K562 (cell line): ENCODE data around the gene U2AF1L4. TPM values are rescaled to one million over a fixed set of nuclear protein-coding genes. Genes with fewer than 3 reads are reported as not detected.

Source experiments
- ATAC-seq: fragments of 200-7000 bp; cut with Tn5 transposase; 3 replicates; pipeline ENCODE4 v1.9.1; 2020; ENCODE audit warnings: moderate library complexity
- BruUV-seq: library from RNA; stranded (reverse); fragments of 400-500 nt; replicated peaks from 2 replicates; lab custom pipeline; 2021; lab: Mats Ljungman, UMichigan
- CTCF ChIA-PET: fragments of 300-600 bp; formaldehyde crosslinking; extraction: SDS; loops from one replicate; lab custom pipeline; 2021; ENCODE audit warnings: low intra/inter-chr PET ratio; lab: Yijun Ruan, JAX
- POLR2A ChIA-PET: fragments of 300-600, 350-650 bp; sonication (Branson Sonifier 250); formaldehyde crosslinking; extraction: SDS; loops from one replicate; lab custom pipeline; 2021; ENCODE audit warnings: antibody characterized with exemption, inconsistent platforms; lab: Yijun Ruan, JAX
- DNase-seq, 4 experiments: peaks; one replicate each; pipeline versions ENCODE4 v3.0.0 to v3.0.0-alpha.2; 2011 to 2018; ENCODE audit warnings: low spot score in 3 of 4, mixed read lengths in 3 of 4; ENCODE audit errors: extremely low read depth in 1 of 4
- FAIRE-seq: peaks from 2 replicates; lab custom pipeline; 2011; peaks lifted over from hg19 to GRCh38; lab: Jason Lieb, UNC
- H2AFZ ChIP-seq: 2 replicates; pipeline ENCODE4 v1.6.0; 2011; ENCODE audit warnings: low read depth, low read length, control low read depth, inconsistent platforms
- H3K27ac ChIP-seq: fragments of 200-600 bp; 3 replicates; pipeline ENCODE4 v1.8.0; 2011; ENCODE audit warnings: low read depth, mild to moderate bottlenecking, control low read depth, inconsistent platforms, low read length, moderate library complexity, mixed read lengths; ENCODE audit errors: extremely low read depth
- H3K27me3 ChIP-seq, 2 experiments: fragments of 300-600 bp in 1 of 2; 2 replicates in 1 of 2; 3 replicates in 1 of 2; pipeline versions ENCODE4 v1.6.0 to v1.8.0; 2011; ENCODE audit warnings: inconsistent platforms in 2 of 2, low read length in 2 of 2, mild to moderate bottlenecking in 1 of 2, mixed read lengths in 1 of 2, moderate library complexity in 1 of 2; ENCODE audit not compliant: control insufficient read depth in 2 of 2, insufficient read depth in 2 of 2
- H3K36me3 ChIP-seq: fragments of 300-600 bp; 3 replicates; pipeline ENCODE4 v1.8.0; 2011; ENCODE audit warnings: mild to moderate bottlenecking, low read length, inconsistent platforms; ENCODE audit not compliant: control insufficient read depth, insufficient read depth
- H3K4me1 ChIP-seq, 2 experiments: fragments of 200-600 bp in 1 of 2; replicated peaks in 1 of 2; 2 replicates in 1 of 2; 3 replicates in 1 of 2; pipeline versions ENCODE4 v1.5.1 to v1.8.0; 2011; ENCODE audit warnings: inconsistent platforms in 2 of 2, low read length in 2 of 2, mild to moderate bottlenecking in 1 of 2, mixed read lengths in 1 of 2, moderate library complexity in 1 of 2; ENCODE audit not compliant: control insufficient read depth in 2 of 2, insufficient read depth in 2 of 2
- H3K4me2 ChIP-seq: 2 replicates; pipeline ENCODE4 v1.6.1; 2011; ENCODE audit warnings: low read length, control low read depth, inconsistent platforms, mixed read lengths; ENCODE audit not compliant: insufficient read depth
- H3K4me3 ChIP-seq: fragments of 200-600 bp; sonication (generic), shearing (Covaris generic); 2 replicates; pipeline ENCODE4 v1.5.1; 2016; ENCODE audit warnings: control low read depth, inconsistent platforms
- H3K79me2 ChIP-seq: fragments of 200-600 bp; 3 replicates; pipeline ENCODE4 v1.8.0; 2011; ENCODE audit warnings: low read length, inconsistent platforms; ENCODE audit not compliant: control insufficient read depth, insufficient read depth
- H3K9ac ChIP-seq, 2 experiments: 2 replicates each; pipeline versions ENCODE4 v1.6.0 to v1.6.1; 2011; ENCODE audit warnings: low read depth in 2 of 2, low read length in 2 of 2, control low read depth in 1 of 2, inconsistent platforms in 1 of 2, mild to moderate bottlenecking in 1 of 2, mixed read lengths in 1 of 2; ENCODE audit not compliant: insufficient read depth in 1 of 2
- H3K9me1 ChIP-seq: one replicate; pipeline ENCODE4 v1.6.0; 2011; ENCODE audit warnings: inconsistent platforms, mild to moderate bottlenecking, low read length, moderate library complexity; ENCODE audit not compliant: control insufficient read depth, insufficient read depth
- H3K9me3 ChIP-seq: replicated peaks from 2 replicates; pipeline ENCODE4 v1.5.1; 2011; ENCODE audit warnings: low read depth, low read length, inconsistent platforms; ENCODE audit not compliant: control insufficient read depth, insufficient read depth
- H4K20me1 ChIP-seq: replicated peaks from 2 replicates; pipeline ENCODE4 v1.6.1; 2011; ENCODE audit warnings: low read length, inconsistent platforms, mixed read lengths; ENCODE audit not compliant: control insufficient read depth, insufficient read depth
- ETV1 ChIP-seq: fragments of 450-650 bp; conservative IDR thresholded peaks from 2 replicates; pipeline ENCODE4 v1.6.1; 2016; ENCODE audit warnings: missing genetic modification characterization, control low read depth, low read depth, missing compliant biosample characterization
- MNT ChIP-seq, 2 experiments: fragments of 450-650 bp; conservative IDR thresholded peaks; 2 replicates each; pipeline ENCODE4 v1.6.1; 2017; ENCODE audit warnings: mild to moderate bottlenecking in 2 of 2, moderate library complexity in 2 of 2
- PHF21A ChIP-seq: fragments of 450-650 bp; IDR thresholded peaks from 2 replicates; pipeline ENCODE4 v1.6.1; 2017; ENCODE audit warnings: low read depth, borderline replicate concordance
- PRPF4 ChIP-seq: fragments of 200-400 bp; formaldehyde crosslinking; IDR thresholded peaks from one replicate; pipeline ENCODE4 v1.6.1; 2017; ENCODE audit warnings: low read length, low read depth, mild to moderate bottlenecking; ENCODE audit not compliant: insufficient read depth, poor library complexity, severe bottlenecking
- SIN3A ChIP-seq, 2 experiments: fragments of 150-350 bp in 1 of 2; IDR thresholded peaks; 2 replicates each; pipeline ENCODE4 v1.6.1; 2011 to 2016; ENCODE audit warnings: borderline replicate concordance in 2 of 2, low read depth in 2 of 2, low read length in 2 of 2, mild to moderate bottlenecking in 2 of 2, moderate library complexity in 2 of 2; ENCODE audit not compliant: control insufficient read depth in 1 of 2
- SMAD3 ChIP-seq: fragments of 450-650 bp; formaldehyde crosslinking; conservative IDR thresholded peaks from 2 replicates; pipeline ENCODE4 v1.4.0; 2020; ENCODE audit warnings: mild to moderate bottlenecking
- TARDBP ChIP-seq: fragments of 450-650 bp; IDR thresholded peaks from 2 replicates; pipeline ENCODE4 v1.6.1; 2016
- TCF15 ChIP-seq: fragments of 250-450 bp; sonication (Bioruptor Pico); IDR thresholded peaks from 2 replicates; pipeline ENCODE4 v1.8.0; 2022; ENCODE audit warnings: moderate library complexity, mild to moderate bottlenecking, inconsistent platforms
- ZNF586 ChIP-seq: fragments of 450-650 bp; formaldehyde crosslinking; conservative IDR thresholded peaks from 2 replicates; pipeline ENCODE4 v1.4.0; 2020; ENCODE audit warnings: mild to moderate bottlenecking, moderate library complexity
- ZNF780A ChIP-seq: fragments of 250-450 bp; sonication (Bioruptor Pico); IDR thresholded peaks from 2 replicates; pipeline ENCODE4 v1.5.0; 2021; ENCODE audit warnings: mild to moderate bottlenecking
- WGBS: fragments of 100-300 bp; shearing (Covaris generic); methylation state at CpG from one replicate; pipeline ENCODE4 v1.1.6; 2016; ENCODE audit warnings: low coverage, mixed read lengths; ENCODE audit not compliant: insufficient coverage; ENCODE audit errors: missing lambda C conversion rate; 5-methylcytosine and 5-hydroxymethylcytosine counted together
- in situ Hi-C: fragments of 300-500 bp; cut with MboI; formaldehyde crosslinking; loops from 4 replicates; pipeline ENCODE4 v1.15.0; 2018; ENCODE audit warnings: inconsistent platforms, mixed read lengths
- intact Hi-C: fragments of 100-400 bp; cut with micrococcal nuclease; formaldehyde crosslinking; loops from 2 replicates; pipeline ENCODE4 v1.14.2; 2022
- polyA plus RNA-seq, 8 experiments: library from polyadenylated mRNA; depleted of rRNA in 4 of 8; stranded (reverse) in 5 of 8; unstranded in 3 of 8; fragments of >200 nt; fragmentation: Nextera tagmentation in 2 of 8; fragmentation: Illumina TruSeq in 1 of 8; extraction: Ambion mirVana in 2 of 8; extraction: Trizol in 1 of 8; gene quantifications; 2 replicates each; pipeline versions ENCODE4 v1.2.1 to v1.2.3, GENCODE V29; 2011 to 2014; ENCODE audit warnings: inconsistent platforms in 1 of 8, missing spikeins in 1 of 8
- total RNA-seq, 7 experiments: library from RNA; depleted of rRNA in 6 of 7; stranded (reverse); fragments of >200 nt in 6 of 7; fragmentation: Illumina TruSeq in 2 of 7; extraction: Trizol in 2 of 7; gene quantifications; 2 replicates each; pipeline versions ENCODE4 v1.2.1 to v1.2.3, GENCODE V29; 2011 to 2021; ENCODE audit warnings: low replicate concordance in 1 of 7
- TF ChIP-seq, protein P1 (sequence below): IDR thresholded peaks from 2 replicates; pipeline ENCODE4 v1.6.1; 2014; ENCODE audit warnings: antibody characterized with exemption

Gene U2AF1L4
- total and polyA plus RNA-seq, 9 of the 15 experiments (the other 6 are each of a cell fraction or from before 2014, with no cell fraction given) = 8.4 to 19.5 (median 12.6) TPM

GRCh38 chr19:35746531-35746930 lies 1.3 kb upstream of the U2AF1L4 start:
- H3K27ac ChIP-seq = peak overlapping the region; percentile 62; the same call in 2 of the 3 replicates

GRCh38 chr19:35746087-35746462 lies 857 bp upstream of the U2AF1L4 start:
- peak overlapping the region; percentile 92 for H3K4me3 ChIP-seq
- CTCF ChIA-PET = no interaction called here
- WGBS = 3% methylated on average over 4 of the region's 4 CpGs
- peak overlapping the region; percentile 92 to 94 for H3K9ac ChIP-seq
- DNase-seq (no peak), ATAC-seq (no peak), FAIRE-seq (no peak)
- no peaks in the 10 kb centered on the region for H4K20me1 ChIP-seq
- BruUV-seq = no TSS peak
- H3K9me3 ChIP-seq = no peaks in the 10 kb centered on the region
- peaks cover 27 to 42% of the 10 kb centered on the region in 2 experiments; a peak in 4 of 5 replicates for H3K4me1 ChIP-seq
- H2AFZ ChIP-seq = no peak overlapping the region
- no peaks in the 10 kb centered on the region for H3K27me3 ChIP-seq
- POLR2A ChIA-PET = interaction anchor here (0.8 to 1.9 kb wide), 3 partner anchors 8 to 74 kb away, joined by 4 to 7 read pairs (median 5); no protein-coding TSS in a partner anchor
- H3K36me3 ChIP-seq = peaks cover 19% of the 10 kb centered on the region; the same call in 1 of the 3 replicates
- in situ Hi-C loops = no loop called here
- H3K27ac ChIP-seq = peak overlapping the region; percentile 62
- peak overlapping the region; percentile 95 for H3K4me2 ChIP-seq
- peaks cover 16% of the 10 kb centered on the region for H3K79me2 ChIP-seq
- intact Hi-C loops = loop anchor here (10.0 kb wide), 1 partner anchor 101 kb away; the partner anchor contains the start of genes COX6B1 and ETV2
- H3K9me1 ChIP-seq = no peaks in the 10 kb centered on the region
- TF ChIP-seq MNT (conservative IDR thresholded peaks at IDR 0.05) (no peak), ZNF780A (no peak), SMAD3 (CRISPR knock-in tag) (no peak), ETV1 (tag) (no peak), ZNF586 (CRISPR knock-in tag) (no peak), PHF21A (no peak), PRPF4 (no peak), TARDBP (no peak), TCF15 (no peak)
- TF ChIP-seq, protein P1, sequence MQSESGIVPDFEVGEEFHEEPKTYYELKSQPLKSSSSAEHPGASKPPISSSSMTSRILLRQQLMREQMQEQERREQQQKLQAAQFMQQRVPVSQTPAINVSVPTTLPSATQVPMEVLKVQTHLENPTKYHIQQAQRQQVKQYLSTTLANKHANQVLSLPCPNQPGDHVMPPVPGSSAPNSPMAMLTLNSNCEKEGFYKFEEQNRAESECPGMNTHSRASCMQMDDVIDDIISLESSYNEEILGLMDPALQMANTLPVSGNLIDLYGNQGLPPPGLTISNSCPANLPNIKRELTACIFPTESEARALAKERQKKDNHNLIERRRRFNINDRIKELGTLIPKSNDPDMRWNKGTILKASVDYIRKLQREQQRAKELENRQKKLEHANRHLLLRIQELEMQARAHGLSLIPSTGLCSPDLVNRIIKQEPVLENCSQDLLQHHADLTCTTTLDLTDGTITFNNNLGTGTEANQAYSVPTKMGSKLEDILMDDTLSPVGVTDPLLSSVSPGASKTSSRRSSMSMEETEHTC = no peak

More at GRCh38 chr19:35746531-35746930, 1.3 kb upstream of the U2AF1L4 start:
- Histone ChIP-seq H3K4me2 (peak overlapping the region; percentile 95), H3K27me3 (no peaks in the 10 kb centered on the region), H4K20me1 (no peaks in the 10 kb centered on the region), H3K9ac (peak overlapping the region; percentile 92 to 94), H3K4me3 (peak overlapping the region; percentile 92), H3K36me3 (peaks cover 19% of the 10 kb centered on the region; the same call in 1 of the 3 replicates), H2AFZ (no peak overlapping the region), H3K9me3 (no peaks in the 10 kb centered on the region), H3K9me1 (no peaks in the 10 kb centered on the region), H3K79me2 (peaks cover 16% of the 10 kb centered on the region), H3K4me1 (peaks cover 27 to 40% of the 10 kb centered on the region in 2 experiments; a peak in 4 of 5 replicates)
- TF ChIP-seq SIN3A (IDR thresholded peaks at IDR 0.05; ENCODE audit: borderline replicate concordance in 2 of 2, control insufficient read depth in 1 of 2, low read depth in 2 of 2, low read length in 2 of 2) = peak in 1 of 2 experiments; percentile 20; a peak in 1 of 4 replicates
- no peak for TF ChIP-seq ETV1 (tag)
- intact Hi-C loops (loop anchor here (10.0 kb wide), 1 partner anchor 102 kb away; the partner anchor contains the start of genes COX6B1 and ETV2), in situ Hi-C loops (no loop called here)
- DNase-seq (no peak), FAIRE-seq (no peak), ATAC-seq (no peak)
- ChIA-PET POLR2A (interaction anchor here (2.5 kb wide), 1 partner anchor 10 kb away, joined by 12 read pairs; the partner anchor contains the start of genes HSPB6 and PROSER3), CTCF (no interaction called here)
- BruUV-seq = no TSS peak
- 16% methylated on average over 4 of the region's 5 CpGs for WGBS
